Measurements from ENCODE around the gene MRPL18. TPM values are rescaled to one million over a fixed set of nuclear protein-coding genes. Genes with fewer than 3 reads are reported as not detected.
A peak's percentile ranks its signal among the peaks of the same experiment; 100 is the strongest.
"Not testable (repeated sequence)": the region's sequence is repeated elsewhere in the genome, so short reads cannot be mapped to it uniquely, and the experiment has no call there.

The MRPL18 gene
- 59.3 TPM for total RNA-seq
- long read RNA-seq, transcript MRPL18-201 (4 exons, 978 nt) = major isoform, 35 of 53 reads
- long read RNA-seq, partial matches to known transcripts = 0 of 53 reads
- long read RNA-seq, other reads (novel, unspliced or antisense) = 18 of 53 reads

DNA sequence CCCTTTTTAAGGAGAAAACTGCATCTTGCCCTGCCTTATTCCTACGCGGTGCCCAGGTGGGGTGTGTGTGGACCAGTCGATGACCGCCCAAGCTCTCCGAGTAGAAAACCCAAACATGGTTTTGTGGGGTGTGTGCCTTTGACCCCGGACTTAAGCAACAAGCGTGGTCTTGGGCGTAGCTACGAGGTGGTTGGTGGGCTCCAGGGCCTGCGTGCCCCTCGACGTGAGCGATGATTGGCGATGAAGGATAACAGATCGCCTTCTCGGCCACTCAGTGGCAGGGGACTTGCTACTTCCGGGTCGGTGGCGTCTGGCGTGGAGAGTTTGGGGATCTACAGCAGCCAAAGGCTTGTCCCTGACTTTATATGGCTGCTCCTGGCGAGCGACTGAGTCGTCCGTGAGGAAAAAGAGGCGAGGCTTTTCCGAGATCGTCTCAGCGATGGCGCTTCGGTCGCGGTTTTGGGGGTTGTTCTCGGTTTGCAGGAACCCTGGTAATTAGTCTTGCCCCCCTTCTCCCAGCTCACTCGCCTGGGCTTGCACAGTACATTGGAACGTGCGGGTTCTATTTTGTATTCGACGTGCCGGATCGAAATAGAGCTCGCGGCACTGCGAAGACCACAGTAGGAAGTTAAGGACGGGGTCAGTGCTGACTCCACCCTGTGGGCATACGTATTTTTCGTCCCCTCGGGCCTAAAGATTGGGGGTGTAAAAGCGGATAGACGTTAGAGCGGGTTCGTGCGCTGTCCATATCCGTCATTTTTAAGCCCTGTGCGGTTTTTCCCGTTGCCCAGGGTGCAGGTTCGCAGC, at the start of gene MRPL18:
Gene MRPL18 (plus strand): TSS at position 319 of the 807 bp plus-strand sequence. CDS start 121 bp downstream, at position 440.
- peak; percentile 97 for DNase-seq (ENCODE audit: low spot score)

DNA sequence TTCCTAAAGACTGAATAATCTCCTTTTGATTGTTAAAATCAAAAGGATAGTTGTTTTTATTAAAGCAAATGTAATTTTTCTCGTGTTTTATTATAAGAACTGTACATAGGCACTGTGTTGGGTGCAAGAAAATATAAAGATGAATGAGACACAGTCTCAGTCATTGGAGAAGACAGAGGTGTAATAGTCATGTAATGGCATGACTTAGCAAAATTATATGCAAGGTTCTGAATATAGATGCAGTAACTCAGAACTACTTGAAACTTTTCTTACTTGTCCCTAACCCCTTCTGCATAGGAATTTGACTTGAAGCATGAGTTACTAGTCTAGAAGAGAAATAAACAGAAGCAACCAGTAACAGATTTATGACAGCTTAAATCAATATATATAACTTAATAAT, 48.1 kb upstream of the MRPL18 start:
- no peak for DNase-seq (ENCODE audit: low spot score)

DNA sequence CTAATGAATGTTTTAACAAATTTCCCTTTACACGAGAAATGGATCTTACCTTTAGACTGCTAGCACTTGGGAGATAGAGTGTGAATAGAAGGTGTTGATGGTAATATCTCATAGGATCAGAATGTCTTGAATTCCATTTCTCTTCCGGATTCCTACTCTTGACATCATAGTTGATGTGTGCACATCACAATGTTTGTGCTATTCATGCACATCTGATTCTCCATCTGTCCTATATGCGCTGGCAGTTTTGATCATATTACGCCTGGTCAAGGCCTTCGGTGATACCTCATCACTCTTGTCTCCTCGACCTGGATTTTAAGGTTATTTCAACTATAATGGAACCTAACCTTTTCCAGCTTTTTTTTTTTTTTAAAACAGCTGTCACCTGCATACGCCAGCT, 45.2 kb upstream of the MRPL18 start:
- no peak for DNase-seq (ENCODE audit: low spot score)

DNA sequence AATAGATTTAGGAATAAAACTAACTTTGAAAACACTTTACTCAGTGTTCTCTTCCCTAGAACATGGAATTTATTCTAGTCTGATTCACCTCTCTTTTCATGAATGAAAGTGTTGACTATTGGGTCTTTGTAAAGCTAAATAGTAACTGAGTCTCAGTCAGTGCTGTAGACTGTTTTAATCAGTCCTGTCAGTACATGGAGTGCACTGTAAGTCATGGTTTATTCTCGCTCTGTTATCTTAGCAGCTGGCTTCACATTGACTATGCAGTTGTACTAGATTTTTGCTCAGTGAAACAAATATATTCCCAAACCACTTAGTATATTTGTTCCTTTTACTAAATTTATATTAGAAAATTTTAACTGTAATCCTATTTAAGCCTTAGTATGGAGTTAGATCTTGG, 43.5 kb upstream of the MRPL18 start:
- DNase-seq (ENCODE audit: low spot score) = no peak

DNA sequence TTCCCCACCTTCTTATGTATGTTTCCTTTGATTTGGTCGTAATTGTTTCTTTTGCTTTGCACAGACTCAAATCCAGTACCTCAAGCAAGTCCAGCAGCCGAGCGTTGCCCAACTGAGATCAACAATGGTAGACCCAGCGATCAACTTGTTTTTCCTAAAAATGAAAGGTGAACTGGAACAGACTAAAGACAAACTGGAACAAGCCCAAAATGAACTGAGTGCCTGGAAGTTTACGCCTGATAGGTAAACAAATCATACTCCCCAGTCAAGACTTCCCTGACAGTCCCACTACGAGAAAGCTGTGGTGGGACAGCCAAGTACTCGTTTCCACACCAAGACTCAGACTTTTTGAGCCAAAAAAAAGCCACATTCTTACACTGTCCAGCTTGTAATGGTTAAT, 42.1 kb upstream of the MRPL18 start:
- not testable (repeated sequence) for DNase-seq (ENCODE audit: low spot score)

DNA sequence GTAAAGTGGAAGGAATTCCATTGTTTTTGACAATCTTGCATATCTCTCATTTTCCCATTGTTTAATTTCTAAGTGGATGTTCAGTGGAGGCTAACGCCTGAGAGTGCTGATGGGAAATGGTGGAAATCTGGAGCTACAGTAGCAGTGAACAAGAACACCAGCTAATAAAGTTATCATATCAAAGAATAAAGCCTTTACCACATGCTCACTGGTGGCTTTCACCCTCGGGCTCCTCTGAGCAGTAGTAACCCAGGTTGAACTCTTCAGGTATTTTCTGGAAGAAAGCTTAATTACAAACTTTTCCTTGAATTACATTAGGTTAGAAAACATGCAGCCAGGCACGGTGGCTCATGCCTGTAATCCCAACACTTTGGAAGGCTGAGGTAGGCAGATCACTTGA, 38.8 kb upstream of the MRPL18 start:
- DNase-seq (ENCODE audit: low spot score) = no peak

DNA sequence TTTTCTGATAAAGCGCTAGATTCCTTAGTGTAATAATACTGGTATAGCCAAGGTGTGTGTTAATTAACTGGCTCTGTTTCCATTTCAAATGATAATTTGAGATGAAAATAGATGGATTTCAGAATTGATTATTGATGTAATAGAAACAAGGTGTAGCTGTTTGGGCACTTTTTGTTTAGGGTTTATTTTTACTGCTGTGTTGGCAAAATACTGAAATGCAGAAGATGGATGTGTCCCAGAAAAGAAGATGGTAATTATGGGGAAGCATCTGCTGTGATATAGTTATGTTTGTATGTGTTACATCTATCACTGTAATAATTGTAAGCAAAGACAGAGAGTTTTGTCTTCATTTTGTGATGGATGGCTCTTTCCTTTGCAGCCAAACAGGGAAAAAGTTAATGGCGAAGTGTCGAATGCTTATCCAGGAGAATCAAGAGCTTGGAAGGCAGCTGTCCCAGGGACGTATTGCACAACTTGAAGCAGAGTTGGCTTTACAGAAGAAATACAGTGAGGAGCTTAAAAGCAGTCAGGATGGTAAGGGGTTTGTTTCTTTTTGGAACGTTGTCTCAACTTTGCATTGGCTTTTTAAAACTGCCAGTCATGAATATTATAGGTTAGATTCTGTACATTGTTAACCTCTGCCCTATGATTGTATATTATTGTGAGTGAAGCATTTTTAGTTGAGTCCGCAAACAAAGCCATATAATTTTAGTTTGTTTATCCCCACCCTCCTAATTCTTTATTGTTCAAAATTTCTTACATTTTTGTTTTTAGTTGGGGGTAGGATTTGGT, 37.0 kb upstream of the MRPL18 start:
- no peak for DNase-seq (ENCODE audit: low spot score)

DNA sequence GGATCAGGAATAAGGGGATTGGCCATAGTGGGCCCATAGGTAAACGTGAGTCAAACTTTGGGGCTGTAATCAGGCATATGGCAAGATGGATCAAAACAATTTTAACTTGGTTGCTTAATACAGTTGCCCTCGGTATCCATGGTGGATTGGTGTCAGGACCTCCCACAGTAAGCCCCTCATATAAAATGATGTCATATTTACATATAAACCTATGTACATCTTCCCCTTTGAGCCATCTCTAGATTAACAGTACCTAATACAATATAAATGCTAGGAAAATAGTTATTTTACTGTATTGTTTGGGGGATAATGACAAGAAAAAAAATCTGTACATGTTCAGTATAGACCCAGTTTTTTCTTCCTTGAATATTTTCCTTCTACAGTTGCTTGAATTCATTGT, 35.9 kb upstream of the MRPL18 start:
- DNase-seq (ENCODE audit: low spot score) = no peak

DNA sequence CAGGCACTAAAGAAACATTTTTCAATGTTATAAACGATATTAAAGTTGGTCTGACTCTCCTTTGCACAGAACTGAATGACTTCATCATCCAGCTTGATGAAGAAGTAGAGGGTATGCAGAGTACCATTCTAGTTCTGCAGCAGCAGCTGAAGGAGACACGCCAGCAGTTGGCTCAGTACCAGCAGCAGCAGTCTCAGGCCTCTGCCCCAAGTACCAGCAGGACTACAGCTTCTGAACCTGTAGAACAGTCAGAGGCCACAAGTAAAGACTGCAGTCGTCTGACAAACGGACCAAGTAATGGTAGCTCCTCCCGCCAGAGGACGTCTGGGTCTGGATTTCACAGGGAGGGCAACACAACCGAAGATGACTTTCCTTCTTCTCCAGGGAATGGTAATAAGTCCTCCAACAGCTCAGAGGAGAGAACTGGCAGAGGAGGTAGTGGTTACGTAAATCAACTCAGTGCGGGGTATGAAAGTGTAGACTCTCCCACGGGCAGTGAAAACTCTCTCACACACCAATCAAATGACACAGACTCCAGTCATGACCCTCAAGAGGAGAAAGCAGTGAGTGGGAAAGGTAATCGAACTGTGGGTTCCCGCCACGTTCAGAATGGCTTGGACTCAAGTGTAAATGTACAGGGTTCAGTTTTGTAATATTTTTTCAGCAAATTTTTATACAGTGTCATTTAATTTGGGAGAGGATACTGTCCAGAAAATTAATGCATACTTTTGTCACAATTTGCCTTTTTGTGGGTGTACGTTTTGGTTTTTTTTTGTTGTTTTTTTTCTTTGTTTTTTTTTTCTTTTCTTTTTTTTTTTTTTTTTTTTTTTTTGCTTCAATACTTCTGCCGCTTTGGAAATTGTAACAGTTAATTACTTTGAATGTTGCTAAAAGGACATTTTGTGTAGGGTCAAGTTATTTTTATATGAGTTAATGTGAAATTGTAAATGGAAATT, 35.0 kb upstream of the MRPL18 start:
- no peak for DNase-seq (ENCODE audit: low spot score)

DNA sequence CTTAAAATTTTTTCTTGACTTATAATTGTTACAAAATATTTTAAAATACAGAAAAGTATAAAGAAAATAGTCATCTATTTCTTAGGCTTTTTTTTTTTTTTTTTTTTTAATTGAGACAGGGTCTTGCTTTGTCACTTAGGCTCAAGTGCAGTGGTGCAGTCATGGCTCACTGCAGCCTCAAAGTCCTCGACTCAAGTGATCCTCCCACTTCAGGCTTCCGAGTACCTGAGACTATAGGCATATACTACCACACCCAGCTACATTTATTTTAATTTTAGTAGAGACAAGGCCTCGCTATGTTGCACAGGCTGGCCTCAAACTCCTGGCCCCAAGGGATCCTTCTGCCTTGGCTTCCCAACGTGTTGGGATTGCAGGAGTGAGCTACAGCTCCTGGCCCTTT, 33.8 kb upstream of the MRPL18 start:
- no peak for DNase-seq (ENCODE audit: low spot score)

DNA sequence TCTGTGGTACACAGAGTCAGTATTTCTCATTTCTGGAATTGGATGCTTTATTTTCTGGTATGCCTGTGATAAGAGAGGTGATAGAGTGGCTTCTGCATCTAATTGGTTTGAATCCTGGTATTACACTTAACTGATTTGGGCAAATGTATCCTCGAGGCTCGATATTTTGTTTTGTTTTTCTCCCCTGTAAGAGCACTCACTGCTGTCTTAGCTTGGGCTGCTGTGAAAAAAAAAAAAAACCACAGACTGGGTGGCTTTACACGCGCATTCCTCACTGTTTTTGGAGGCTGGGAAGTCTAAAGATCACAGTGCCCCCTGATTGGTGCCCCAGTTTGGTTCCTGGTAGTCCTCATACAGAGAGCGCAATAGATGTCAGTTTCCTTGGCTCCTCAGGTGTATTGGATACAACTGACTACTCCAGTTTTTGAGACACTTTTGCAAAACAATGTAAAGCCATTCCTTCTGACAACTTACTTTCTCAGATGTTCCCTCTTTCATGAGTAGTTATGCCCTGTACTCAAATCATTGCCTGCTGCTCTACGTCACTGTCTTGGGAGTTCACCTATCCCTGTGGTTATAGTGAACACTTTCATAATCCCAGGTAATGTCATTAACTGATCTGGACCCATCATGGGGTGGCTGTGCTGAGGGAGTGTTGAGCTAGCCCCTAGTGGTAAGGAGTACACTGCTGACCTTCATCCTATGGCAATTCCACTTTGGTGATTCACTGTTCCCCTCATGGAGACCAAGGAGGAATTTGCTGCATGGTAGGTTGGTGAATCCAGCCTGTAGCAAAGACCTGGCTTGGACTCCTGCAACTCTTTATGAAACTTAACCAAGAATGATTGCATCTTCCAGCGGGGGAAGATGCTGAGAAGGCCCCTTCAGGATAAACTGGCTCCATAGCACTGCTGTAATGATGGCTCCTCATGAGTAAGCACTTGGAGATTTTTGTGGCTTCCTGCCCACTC, 32.0 kb upstream of the MRPL18 start:
- no peak for DNase-seq (ENCODE audit: low spot score)

DNA sequence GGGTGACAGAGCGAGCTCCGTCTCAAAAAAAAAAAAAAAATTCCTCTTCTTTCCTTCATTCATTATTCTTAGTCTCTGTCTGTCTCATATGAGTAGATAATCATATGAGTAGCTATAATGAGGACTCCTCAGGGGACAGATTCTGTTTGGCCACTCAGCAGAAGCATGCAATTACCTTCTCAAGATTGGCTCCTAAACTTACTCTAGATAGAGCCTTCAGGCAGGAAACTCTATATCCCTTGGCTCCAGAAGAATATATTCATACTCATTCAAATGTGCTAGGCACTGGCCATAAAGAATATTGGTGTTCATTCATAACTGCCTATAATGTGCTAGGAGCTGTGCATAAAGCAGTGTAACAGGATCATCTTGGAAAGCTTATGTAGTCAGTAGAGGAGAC, 30.6 kb upstream of the MRPL18 start:
- no peak for DNase-seq (ENCODE audit: low spot score)

DNA sequence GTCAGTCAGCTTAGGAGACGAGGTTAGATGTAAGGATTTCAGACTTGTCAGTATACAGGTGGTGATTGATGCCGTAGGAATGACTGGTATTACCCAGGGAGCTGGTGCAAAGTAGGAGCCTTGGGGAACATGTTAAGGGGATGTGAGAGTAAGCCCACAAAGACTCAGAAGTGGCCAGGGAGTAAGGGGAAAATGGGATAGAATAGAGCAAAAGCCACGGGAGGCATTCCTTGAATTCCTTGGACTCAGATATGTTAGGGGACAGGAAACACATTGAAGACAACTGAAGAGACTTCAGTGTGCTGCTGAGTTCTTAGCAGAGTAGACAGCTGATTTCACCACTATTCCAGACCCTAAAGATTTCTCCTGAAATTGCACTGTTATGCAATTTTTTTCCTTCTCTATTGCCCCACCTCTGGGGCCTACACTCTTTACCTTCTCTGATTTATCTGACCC, 29.6 kb upstream of the MRPL18 start:
- DNase-seq (ENCODE audit: low spot score) = no peak

DNA sequence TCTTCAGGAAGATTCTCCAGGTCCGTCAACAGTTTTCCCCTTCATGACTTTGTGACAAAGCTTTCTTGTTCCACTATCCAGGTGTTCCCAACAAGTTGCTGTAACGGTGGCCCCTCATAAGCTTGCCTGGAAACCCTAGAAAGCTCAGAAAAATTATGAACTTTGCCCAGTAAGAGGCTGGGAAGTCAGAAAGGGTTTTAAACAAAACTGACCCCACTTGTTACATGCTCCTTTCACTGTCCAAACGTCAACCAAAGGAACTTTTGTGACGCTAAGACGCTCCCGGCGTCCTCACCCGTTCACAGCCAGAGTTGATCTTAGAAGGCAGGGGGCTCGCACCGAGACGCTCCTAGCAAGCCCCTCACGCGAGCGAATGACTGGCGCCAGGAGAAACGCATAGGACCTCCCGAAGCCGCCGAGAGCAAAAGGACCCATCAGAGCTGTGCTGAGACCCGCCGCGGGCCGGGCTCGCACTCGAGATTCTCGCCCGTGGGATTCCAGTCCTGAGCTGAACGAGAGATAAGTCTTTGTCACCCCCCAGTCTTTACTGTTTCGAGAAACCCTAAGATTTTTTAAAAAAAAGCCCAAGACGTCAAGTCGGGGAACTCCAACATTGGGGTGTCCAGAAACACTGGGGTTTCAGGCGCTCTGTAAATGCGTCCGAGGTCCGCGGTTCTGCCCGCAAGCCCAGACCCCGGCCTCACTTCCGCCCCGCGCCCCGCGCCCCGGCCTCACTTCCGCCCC, 29.0 kb upstream of the MRPL18 start:
- no peak for DNase-seq (ENCODE audit: low spot score)

DNA sequence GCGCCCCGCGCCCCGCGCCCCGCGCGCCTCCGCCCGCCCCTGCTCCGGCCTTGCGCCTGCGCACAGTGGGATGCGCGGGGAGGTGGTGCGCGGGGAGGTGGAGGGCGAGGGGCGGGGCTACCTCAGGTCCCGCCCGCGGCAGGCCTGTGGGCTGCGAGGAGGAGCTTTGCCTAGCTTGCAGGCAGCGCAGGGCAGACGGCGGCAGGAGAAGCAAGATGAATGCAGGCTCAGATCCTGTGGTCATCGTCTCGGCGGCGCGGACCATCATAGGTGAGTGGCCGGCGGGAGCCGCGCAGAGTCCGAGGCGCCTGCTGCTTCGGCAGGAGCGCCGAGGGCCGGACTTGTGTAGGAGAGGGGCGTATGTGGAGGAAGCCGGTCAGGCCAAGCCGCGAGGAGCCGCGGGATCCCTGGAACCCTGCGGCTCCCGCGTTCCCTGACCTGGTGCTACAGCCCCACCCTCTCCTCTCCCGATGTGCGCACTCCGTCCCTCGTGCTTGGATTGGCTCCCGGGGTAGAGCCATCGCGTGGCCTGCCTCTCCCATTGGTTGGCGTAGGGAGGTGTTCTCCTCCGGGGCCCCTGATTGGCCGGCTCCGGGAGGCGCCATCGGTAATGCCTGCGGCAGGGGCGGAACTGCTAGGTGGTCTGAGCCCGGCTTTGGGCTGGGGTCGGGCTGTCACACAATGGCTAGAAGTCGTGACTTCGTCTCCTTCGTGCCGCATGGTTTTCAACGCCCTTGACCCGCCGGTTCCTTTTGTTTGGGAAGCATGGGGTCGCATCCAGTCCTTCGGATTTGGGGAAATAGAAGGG, 28.2 kb upstream of the MRPL18 start, which contains the start of gene ACAT2:
Gene ACAT2 (plus strand): TSS at position 173 of the 808 bp plus-strand sequence. CDS start 43 bp downstream, at position 216.
- DNase-seq (ENCODE audit: low spot score) = peak; percentile 98

DNA sequence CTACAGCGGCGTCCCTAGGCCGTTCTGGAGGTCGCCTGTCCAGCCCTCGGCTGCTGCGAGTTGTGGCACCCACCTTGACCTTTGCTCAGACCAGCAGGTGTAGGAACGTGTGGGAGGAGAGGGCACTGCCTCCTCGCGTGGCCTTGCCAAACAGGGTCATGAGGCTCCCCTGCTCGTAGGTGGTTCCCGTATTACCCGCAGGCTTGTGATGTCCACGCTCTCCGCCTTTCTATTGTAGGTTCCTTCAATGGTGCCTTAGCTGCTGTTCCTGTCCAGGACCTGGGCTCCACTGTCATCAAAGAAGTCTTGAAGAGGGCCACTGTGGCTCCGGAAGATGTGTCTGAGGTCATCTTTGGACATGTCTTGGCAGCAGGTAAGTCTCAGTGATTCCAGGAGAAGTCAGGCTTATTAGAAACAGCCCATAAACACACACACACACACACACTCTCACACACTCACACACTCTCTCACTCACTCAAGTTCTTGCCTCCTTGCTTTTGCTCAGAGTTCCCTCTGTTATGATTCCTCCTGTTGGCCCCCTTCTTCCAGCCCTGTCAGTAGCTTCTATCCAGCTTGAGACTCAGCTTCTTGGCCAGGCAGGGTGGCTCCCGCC, 27.5 kb upstream of the MRPL18 start:
- DNase-seq (ENCODE audit: low spot score) = no peak

DNA sequence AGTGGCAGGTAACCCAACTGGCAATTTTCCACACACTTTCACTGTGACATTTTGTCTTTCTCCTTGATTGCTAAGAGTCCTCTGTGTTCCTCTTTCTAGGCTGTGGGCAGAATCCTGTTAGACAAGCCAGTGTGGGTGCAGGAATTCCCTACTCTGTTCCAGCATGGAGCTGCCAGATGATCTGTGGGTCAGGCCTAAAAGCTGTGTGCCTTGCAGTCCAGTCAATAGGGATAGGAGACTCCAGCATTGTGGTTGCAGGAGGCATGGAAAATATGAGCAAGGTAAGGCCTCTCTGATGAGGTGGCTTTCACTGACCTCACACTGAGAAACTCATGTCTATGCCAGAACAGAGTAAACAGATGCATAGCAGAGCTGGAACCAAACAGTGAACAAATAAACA, 23.4 kb upstream of the MRPL18 start:
- DNase-seq (ENCODE audit: low spot score) = no peak

DNA sequence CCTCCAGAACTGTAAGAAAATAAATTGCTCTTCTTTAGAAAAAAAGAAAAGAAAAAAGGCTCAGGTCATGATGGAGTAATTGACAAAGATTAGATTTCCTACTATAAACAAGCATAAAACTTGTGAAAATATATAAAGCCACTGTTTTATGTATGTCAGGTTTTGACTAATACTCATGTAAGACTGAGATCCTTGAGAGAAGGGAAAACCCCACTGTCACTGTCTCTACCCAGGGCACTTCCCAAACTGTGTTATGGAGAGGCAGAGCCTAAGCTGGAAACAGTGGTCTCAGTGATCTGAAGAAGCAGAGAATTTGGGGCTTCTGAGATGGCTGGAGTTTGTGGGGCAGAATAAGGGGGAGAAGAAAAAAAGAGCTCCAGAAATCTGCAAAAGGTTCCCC, 20.8 kb upstream of the MRPL18 start:
- DNase-seq (ENCODE audit: low spot score) = no peak
